ENCODE results near the gene ARL5A.
A peak's percentile ranks its signal among the peaks of the same experiment; 100 is the strongest.

Gene ARL5A

DNA sequence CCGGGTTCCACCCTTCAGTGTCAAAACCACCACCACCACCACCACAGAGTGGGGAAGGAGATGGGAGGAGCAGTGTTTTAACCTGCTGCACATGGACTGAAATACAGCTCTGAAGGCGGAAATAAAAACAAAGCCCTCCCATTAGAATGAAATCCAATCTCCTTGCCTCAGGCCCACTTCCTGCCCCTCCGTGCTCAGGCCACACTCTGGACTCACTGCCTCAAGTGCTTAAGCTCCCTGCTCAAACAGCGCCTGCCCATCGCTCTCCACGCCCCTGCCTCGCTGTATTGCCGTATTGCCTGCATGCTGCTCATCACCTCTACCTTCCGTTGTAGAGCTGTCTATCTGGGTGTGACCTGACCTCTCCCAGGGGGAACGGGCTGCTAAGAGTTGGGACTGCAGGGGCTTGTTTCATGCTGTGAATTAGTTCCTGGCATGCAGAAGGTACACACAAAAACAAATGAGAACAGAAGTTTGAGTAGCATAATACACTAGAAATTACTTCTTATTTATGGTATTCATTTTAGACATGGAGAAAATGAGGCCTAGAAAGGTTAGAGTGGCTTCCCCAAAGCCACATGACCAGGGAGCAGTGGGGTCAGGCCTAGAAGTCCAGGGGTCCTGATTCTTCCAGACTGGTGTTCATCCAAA, 62.3 kb downstream of the ARL5A start:
- peak; percentile 43 for DNase-seq

DNA sequence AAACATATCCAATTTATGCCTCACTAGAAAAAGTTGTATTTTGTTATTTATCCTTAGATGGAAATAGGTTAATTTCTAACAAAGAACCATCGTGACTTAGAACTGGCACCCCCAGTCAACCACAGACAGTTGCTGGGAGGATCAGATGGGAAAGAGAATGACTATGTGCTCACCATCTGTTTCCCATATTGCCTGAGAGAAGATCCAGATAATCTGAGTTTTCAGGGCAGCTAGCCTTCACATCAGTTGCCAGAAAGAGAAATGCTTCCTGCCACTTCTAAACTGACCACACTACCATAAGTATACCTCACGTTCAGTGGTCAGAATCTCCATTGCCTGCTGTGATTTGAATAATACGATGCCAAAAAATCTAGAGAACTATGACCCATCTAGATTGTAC, 65.5 kb downstream of the ARL5A start:
- no peak for DNase-seq

DNA sequence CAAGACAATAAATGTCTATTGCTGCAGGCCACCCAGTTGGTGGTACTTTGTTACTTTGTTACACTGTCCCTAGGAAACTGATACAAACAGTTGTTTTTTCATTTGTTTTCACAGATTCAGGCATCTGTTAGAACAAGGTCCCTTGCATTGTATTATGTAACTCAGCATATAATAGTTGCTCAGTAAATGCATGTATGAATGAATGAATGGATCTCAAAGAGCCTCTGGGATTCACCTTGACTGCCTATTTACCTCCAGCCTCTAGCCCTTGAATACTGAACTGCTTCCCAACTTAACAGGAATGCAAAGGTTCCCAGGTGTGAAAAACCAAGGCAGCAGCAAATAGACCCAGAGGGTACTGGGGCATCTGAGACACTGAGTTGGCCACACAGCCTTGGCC, 66.5 kb downstream of the ARL5A start:
- no peak for DNase-seq

DNA sequence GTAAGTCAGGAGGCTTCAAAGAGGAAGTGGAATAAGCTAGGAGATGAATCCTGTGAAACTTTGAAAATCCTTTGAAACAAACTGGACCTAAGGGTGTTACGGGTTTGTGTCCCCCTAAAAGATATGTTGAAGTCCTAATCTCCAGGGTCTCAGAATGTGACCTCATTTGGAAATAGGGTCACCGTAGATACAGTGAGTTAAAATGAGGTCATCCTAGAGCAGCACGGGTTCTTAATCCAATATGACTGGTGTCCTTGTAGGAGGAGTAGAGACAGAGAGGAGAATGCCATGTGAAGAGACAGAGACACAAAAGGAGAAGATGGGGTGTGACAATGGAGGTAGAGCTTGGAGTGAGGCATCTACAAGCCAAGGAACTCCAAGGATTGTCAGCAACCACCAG, 67.0 kb downstream of the ARL5A start:
- no peak for DNase-seq

DNA sequence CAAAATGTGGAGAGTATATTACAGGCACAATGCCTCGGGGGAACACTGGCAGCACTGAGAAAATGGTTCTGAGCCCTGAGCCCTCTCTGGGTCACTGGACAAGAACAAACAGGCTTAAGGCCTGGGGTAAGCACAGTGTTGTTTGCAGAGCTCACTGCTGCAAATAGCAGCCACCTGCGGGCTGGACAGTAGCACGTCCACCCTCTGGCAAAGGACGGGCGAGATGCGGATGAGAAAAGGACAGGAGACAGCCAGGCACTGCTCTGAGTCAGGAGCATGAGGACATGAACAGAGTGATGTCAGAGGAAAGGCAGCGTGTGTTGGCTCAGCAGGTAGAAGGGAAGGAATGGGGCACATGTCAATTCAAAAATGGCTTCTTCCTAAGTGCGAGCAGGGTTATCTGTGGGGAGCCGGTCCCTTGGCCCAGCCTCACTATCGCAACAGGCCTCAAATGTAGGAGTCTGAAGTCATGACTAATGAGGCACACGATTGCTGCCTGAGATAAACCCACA, 68.0 kb downstream of the ARL5A start:
- no peak for DNase-seq

DNA sequence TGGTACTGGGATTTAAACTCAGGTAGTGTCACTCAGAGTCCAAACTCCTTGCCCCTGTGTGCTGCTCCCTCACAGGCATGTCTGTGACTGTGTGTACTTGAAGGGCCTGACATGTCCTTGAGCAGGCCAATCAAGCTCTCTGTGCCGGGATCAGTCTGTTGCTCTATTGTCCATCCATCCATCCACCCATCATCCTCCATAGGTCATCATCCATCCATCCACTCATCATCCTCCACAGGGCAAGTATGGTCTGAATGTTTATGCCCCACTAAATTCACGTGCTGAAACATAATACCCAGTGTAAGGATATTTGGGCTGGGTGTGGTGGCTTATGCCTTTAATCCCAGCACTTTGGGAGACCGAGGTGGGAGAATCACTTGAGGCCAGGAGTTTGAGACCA, 69.5 kb downstream of the ARL5A start:
- no peak for DNase-seq

DNA sequence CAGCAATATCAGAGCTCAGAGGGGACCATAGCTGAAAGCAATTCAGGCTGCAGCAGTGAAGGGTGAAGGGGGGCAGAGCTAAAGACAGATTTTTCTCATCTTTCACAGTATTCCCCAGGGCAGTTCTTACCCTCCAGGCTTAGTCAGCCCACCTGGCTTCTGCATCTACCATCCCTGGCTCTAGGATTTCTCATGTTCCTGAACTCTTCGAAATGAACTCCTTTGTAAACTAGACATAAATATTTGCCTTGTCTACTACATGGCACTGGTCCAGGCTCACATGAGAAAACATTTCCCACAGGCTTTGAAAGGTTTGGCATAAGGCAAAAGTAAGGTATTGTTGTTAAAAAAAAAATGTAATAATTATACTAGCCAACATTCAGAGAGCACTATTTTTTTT, 70.4 kb downstream of the ARL5A start:
- no peak for DNase-seq

DNA sequence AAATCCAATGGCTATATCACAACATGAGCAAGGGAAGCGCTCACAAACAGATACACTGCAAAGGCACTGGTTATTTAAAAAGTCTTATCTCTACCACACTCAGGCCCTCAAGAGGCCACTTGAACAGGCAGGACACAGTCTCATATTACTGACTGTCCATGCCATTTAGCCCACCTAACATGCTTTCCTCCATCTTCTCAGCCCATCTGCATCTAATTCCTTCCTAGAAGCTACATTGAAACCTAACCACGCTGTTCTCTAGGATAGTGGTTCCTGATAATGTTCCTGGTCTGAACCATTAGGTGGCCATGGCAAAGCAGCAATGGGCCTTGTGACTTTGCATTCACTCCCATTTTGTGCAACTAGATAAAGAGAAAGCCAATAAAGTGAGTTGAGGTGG, 71.4 kb downstream of the ARL5A start:
- DNase-seq = no peak

DNA sequence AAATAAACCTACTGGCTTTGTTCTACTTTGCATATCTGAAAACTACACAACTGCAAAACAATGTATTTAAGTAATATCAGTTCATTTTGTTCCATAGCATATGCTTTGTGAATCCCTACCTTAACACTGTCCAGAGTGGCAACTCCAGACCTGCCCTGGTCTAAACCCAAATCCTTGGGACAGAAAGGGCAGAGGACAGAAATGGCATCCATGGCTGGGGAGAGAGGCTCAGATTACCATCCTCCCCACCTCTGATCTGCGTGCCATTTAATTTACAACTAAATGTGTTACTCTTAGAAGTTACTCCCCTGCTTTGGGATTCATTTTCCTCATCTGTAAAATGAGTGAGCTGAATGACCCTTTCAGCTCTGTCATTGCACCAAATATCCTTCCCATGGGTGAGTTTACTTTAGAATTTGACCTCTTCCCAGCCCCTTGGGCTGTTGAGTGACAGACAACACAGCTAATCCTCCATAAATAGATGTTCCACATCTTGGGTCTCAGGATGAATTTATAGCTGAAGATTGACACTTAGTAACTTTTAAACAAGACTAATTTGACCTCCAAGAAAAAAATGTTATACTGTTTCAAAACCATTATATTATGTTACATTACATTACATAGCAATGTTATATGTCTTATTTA, 73.8 kb downstream of the ARL5A start:
- DNase-seq = no peak

DNA sequence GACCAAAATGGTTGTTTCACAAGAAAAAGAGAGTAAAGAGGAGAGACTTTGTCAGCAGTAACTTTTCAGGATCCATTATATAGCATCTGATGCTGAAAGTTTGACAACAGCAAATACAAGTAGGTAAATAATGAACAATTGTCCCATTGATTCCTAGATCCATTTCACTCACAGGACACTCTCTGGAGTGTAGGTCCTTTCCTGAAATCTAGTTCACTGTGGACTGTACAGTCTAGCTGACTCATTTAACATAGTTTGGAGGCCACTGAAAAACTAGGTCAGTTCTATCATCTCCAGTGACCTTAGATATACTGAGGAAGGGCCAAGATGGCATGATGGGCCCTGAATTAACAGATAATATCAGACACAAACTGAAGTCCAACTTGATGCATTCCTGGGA, 74.7 kb downstream of the ARL5A start:
- no peak for DNase-seq
